Smooth muscle cell (in vitro differentiated cells): Measurements from ENCODE around the gene TMEM87B. TPM values are rescaled to one million over a fixed set of nuclear protein-coding genes. Genes with fewer than 3 reads are reported as not detected.
"Not testable (repeated sequence)": the region's sequence is repeated elsewhere in the genome, so short reads cannot be mapped to it uniquely, and the experiment has no call there.

ENCODE experiments used
- DNase-seq: peaks from one replicate; lab custom pipeline; 2025; ENCODE audit not compliant: unreplicated experiment; lab: John Stamatoyannopoulos, UW
- H2AFZ ChIP-seq: fragments of 200-600 bp; sonication (generic); 2 replicates; pipeline ENCODE4 v1.6.0; 2016; ENCODE audit warnings: antibody characterized with exemption, low read depth, mild to moderate bottlenecking
- H3F3A ChIP-seq: fragments of 200-600 bp; sonication (generic); 2 replicates; pipeline ENCODE4 v1.6.0; 2017; ENCODE audit warnings: antibody characterized with exemption, low read depth
- H3K27ac ChIP-seq: fragments of 200-600 bp; sonication (generic); 2 replicates; pipeline ENCODE4 v1.5.1; 2016; ENCODE audit warnings: low read depth, mild to moderate bottlenecking
- H3K27me3 ChIP-seq: fragments of 200-600 bp; sonication (generic); 2 replicates; pipeline ENCODE4 v1.6.1; 2016; ENCODE audit warnings: low read depth, mild to moderate bottlenecking
- H3K36me3 ChIP-seq: fragments of 200-600 bp; sonication (generic); 2 replicates; pipeline ENCODE4 v1.5.1; 2016; ENCODE audit warnings: low read depth
- H3K4me1 ChIP-seq: fragments of 200-600 bp; sonication (generic); 2 replicates; pipeline ENCODE4 v1.5.1; 2016; ENCODE audit warnings: low read depth
- H3K4me2 ChIP-seq: fragments of 200-600 bp; sonication (generic); 2 replicates; pipeline ENCODE4 v1.6.0; 2016; ENCODE audit warnings: mild to moderate bottlenecking
- H3K4me3 ChIP-seq: fragments of 200-600 bp; sonication (generic); 2 replicates; pipeline ENCODE4 v1.5.1; 2016; ENCODE audit warnings: mild to moderate bottlenecking
- H3K79me2 ChIP-seq: fragments of 200-600 bp; sonication (generic); 2 replicates; pipeline ENCODE4 v1.6.0; 2016; ENCODE audit warnings: low read depth, mild to moderate bottlenecking
- H3K9ac ChIP-seq: fragments of 200-600 bp; sonication (generic); 2 replicates; pipeline ENCODE4 v1.6.0; 2016; ENCODE audit warnings: low read depth
- H3K9me3 ChIP-seq: fragments of 200-600 bp; sonication (generic); replicated peaks from 2 replicates; pipeline ENCODE4 v1.5.1; 2016; ENCODE audit warnings: low read depth
- H4K20me1 ChIP-seq: fragments of 200-600 bp; sonication (generic); 2 replicates; pipeline ENCODE4 v1.6.0; 2016; ENCODE audit warnings: low read depth
- WGBS: methylation state at CpG from one replicate; pipeline ENCODE4 v1.1.7; 2016; ENCODE audit warnings: low lambda C conversion rate; 5-methylcytosine and 5-hydroxymethylcytosine counted together
- polyA plus RNA-seq: library from polyadenylated mRNA; unstranded; fragments of >200 nt; fragmentation: Nextera tagmentation; extraction: Ambion mirVana; gene quantifications from 2 replicates; pipeline ENCODE4 v1.2.1, GENCODE V29; 2016
- total RNA-seq: library from RNA; depleted of rRNA; stranded (reverse); fragments of >200 nt; gene quantifications from 2 replicates; pipeline ENCODE4 v1.2.3, GENCODE V29; 2014
- TF ChIP-seq, protein P1 (sequence below): fragments of 200-600 bp; sonication (generic); IDR thresholded peaks from 2 replicates; pipeline ENCODE4 v1.5.1; 2017; ENCODE audit warnings: borderline replicate concordance, mild to moderate bottlenecking, antibody characterized with exemption; ENCODE audit not compliant: insufficient read depth, poor library complexity, severe bottlenecking

Gene TMEM87B
- total and polyA plus RNA-seq, 2 experiments from 2014 or later: 27.2 to 109 TPM

- TF ChIP-seq, protein P1, sequence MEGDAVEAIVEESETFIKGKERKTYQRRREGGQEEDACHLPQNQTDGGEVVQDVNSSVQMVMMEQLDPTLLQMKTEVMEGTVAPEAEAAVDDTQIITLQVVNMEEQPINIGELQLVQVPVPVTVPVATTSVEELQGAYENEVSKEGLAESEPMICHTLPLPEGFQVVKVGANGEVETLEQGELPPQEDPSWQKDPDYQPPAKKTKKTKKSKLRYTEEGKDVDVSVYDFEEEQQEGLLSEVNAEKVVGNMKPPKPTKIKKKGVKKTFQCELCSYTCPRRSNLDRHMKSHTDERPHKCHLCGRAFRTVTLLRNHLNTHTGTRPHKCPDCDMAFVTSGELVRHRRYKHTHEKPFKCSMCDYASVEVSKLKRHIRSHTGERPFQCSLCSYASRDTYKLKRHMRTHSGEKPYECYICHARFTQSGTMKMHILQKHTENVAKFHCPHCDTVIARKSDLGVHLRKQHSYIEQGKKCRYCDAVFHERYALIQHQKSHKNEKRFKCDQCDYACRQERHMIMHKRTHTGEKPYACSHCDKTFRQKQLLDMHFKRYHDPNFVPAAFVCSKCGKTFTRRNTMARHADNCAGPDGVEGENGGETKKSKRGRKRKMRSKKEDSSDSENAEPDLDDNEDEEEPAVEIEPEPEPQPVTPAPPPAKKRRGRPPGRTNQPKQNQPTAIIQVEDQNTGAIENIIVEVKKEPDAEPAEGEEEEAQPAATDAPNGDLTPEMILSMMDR: no peak
- Histone ChIP-seq H3K9me3 (no peaks in the 10 kb centered on the region), H3K9ac (peak overlapping the region; percentile 6), H3K4me2 (peak overlapping the region; percentile 1), H3K27me3 (no peaks in the 10 kb centered on the region), H3F3A (peaks cover 15% of the 10 kb centered on the region), H3K79me2 (peaks cover 88% of the 10 kb centered on the region), H3K4me3 (no peak overlapping the region), H3K36me3 (peaks cover 48% of the 10 kb centered on the region), H2AFZ (no peak overlapping the region), H3K4me1 (peaks cover 5% of the 10 kb centered on the region), H3K27ac (peak overlapping the region; percentile 89), H4K20me1 (peaks cover 70% of the 10 kb centered on the region)
- 55% methylated on average over 1 of the region's 1 CpG for WGBS
- DNase-seq: no peak
Observed at GRCh38 chr2:112065966-112066365, 10.9 kb downstream of the TMEM87B start.

DNA sequence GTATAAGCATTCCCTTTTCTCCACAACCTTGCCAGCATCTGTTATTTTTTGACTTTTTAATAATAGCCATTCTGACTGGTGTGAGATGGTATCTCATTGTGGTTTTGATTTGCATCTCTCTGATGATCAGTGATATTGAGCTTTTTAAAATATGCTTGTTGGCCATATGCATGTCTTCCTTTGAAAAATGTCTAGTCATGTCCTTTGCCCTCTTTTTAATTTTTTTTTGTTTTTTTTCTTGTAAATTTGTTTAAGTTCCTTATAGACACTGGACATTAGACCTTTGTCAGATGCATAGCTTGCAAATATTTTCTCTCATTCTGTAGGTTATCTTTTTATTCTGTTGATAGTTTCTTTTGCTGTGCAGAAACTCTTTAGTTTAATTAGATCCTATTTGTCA, 14.7 kb downstream of the TMEM87B start:
- peaks cover 79% of the 10 kb centered on the region for H4K20me1 ChIP-seq
- not testable (repeated sequence) for DNase-seq, H2AFZ ChIP-seq, H3K27me3 ChIP-seq, H3K4me3 ChIP-seq, H3K9me3 ChIP-seq, H3K9ac ChIP-seq, H3K4me1 ChIP-seq, H3K4me2 ChIP-seq, H3K27ac ChIP-seq
- peaks cover 12% of the 10 kb centered on the region for H3F3A ChIP-seq
- H3K36me3 ChIP-seq: peaks cover 43% of the 10 kb centered on the region
- H3K79me2 ChIP-seq: peaks cover 85% of the 10 kb centered on the region

- H3K36me3 ChIP-seq: peaks cover 21% of the 10 kb centered on the region
- peaks cover 90% of the 10 kb centered on the region for H4K20me1 ChIP-seq
- DNase-seq: no peak
- no peaks in the 10 kb centered on the region for H3K9me3 ChIP-seq
- H3K27ac ChIP-seq: peak overlapping the region; percentile 65
- H3K27me3 ChIP-seq: no peaks in the 10 kb centered on the region
- no peak overlapping the region for H3K9ac ChIP-seq
- H3K4me2 ChIP-seq: peak overlapping the region; percentile 16
- 46% methylated on average over 3 of the region's 3 CpGs for WGBS
- no peak overlapping the region for H3K4me3 ChIP-seq
- peaks cover 9% of the 10 kb centered on the region for H3K4me1 ChIP-seq
- H2AFZ ChIP-seq: no peak overlapping the region
- H3F3A ChIP-seq: peaks cover 7% of the 10 kb centered on the region
- H3K79me2 ChIP-seq: peaks cover 85% of the 10 kb centered on the region
- TF ChIP-seq, protein P1: no peak
Observed at GRCh38 chr2:112073875-112074274, 18.8 kb downstream of the TMEM87B start.

DNA sequence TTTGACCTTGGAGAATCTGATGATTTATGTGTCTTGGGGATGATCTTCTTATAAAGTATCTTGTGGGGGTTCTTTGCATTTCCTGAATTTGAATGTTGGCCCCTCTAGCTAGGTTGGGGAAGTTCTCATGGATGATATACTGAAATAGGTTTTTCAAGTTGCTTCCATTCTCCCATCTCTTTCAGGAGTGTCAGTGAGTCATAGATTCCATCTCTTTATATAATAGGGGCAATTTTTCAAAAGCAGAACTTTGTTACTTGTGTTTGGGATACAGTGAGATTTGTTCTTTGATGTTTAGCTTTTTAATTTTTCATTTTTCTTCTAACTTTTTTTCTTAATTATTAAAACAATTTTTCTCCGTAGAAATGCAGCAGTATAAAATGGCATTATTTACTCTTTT, 19.4 kb downstream of the TMEM87B start:
- Histone ChIP-seq H4K20me1 (peaks cover 92% of the 10 kb centered on the region), H3K79me2 (peaks cover 87% of the 10 kb centered on the region), H3K4me1 (peaks cover 9% of the 10 kb centered on the region), H3K4me3 (no peak overlapping the region), H3K9ac (no peak overlapping the region), H3K4me2 (peak overlapping the region; percentile 16), H3K9me3 (no peaks in the 10 kb centered on the region), H3F3A (peaks cover 7% of the 10 kb centered on the region), H3K36me3 (peaks cover 16% of the 10 kb centered on the region), H3K27ac (peak overlapping the region; percentile 65), H3K27me3 (no peaks in the 10 kb centered on the region), H2AFZ (no peak overlapping the region)
- TF ChIP-seq, protein P1: no peak
- no peak for DNase-seq
- WGBS: 98% methylated on average over 1 of the region's 1 CpG
